CD4-positive, alpha-beta T cell treated with Interleukin-17A for 1 hour (primary cell): Measurements from ENCODE around the gene SLC6A11.

ENCODE experiments used
- DNase-seq: peaks from one replicate; pipeline ENCODE4 v3.0.0-alpha.2; 2020

SLC6A11 gene

GRCh38 chr3:10984371-10984896 lies 168.4 kb downstream of the SLC6A11 start:
- no peak for DNase-seq

- no peak for DNase-seq
Observed at GRCh38 chr3:10985181-10985580, 169.2 kb downstream of the SLC6A11 start.

GRCh38 chr3:10986592-10986991 lies 170.6 kb downstream of the SLC6A11 start:
- no peak for DNase-seq

- DNase-seq, result no peak
Observed at GRCh38 chr3:10988001-10988665, 172.1 kb downstream of the SLC6A11 start.

GRCh38 chr3:10988991-10989484 lies 173.0 kb downstream of the SLC6A11 start:
- no peak for DNase-seq
